ENCODE data around the gene HDHD5. TPM values are rescaled to one million over a fixed set of nuclear protein-coding genes. Genes with fewer than 3 reads are reported as not detected.

Gene HDHD5
- total RNA-seq, 1 experiment from 2014 or later = 59.4 TPM

DNA sequence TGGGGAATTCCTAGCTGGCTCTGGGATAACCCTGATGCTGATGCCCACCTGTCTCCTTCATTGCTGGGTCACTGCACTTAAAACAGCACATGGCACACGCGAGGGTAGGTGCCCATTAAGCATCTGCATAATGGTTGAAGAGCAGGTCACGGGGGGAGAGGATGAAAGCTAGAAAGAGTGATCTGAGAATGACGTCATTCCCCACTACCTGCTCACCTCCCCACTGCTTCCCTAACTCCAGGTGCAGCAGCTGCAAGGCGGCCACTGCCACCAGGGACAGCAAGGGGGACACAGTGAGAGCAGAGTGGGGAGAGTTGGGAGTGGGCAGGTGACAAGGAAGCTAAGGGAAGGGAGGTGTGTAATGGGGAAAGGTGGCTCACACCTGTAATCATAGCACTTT lies 33.1 kb upstream of the HDHD5 start:
- H3K36me3 ChIP-seq (ENCODE audit: insufficient read depth, low read length, poor library complexity, severe bottlenecking) = no peaks in the 10 kb centered on the region
- H3K27me3 ChIP-seq (replicated peaks; ENCODE audit: insufficient read depth, low read depth, low read length, poor library complexity) = no peaks in the 10 kb centered on the region
- CTCF ChIA-PET = interaction anchor here (0.6 kb wide), 1 partner anchor 20 kb away, joined by 3 read pairs; no protein-coding TSS in a partner anchor
- TF ChIP-seq, protein P1, sequence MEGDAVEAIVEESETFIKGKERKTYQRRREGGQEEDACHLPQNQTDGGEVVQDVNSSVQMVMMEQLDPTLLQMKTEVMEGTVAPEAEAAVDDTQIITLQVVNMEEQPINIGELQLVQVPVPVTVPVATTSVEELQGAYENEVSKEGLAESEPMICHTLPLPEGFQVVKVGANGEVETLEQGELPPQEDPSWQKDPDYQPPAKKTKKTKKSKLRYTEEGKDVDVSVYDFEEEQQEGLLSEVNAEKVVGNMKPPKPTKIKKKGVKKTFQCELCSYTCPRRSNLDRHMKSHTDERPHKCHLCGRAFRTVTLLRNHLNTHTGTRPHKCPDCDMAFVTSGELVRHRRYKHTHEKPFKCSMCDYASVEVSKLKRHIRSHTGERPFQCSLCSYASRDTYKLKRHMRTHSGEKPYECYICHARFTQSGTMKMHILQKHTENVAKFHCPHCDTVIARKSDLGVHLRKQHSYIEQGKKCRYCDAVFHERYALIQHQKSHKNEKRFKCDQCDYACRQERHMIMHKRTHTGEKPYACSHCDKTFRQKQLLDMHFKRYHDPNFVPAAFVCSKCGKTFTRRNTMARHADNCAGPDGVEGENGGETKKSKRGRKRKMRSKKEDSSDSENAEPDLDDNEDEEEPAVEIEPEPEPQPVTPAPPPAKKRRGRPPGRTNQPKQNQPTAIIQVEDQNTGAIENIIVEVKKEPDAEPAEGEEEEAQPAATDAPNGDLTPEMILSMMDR (conservative IDR thresholded peaks at IDR 0.05; ENCODE audit: low read depth, low read length) = no peak
- TF ChIP-seq EZH2 (IDR thresholded peaks at IDR 0.05; ENCODE audit: borderline replicate concordance, low read depth, low read length, poor library complexity, severe bottlenecking) = no peak
- no peak overlapping the region for H3K4me3 ChIP-seq (ENCODE audit: low read depth, low read length, poor library complexity, severe bottlenecking)
- no peaks in the 10 kb centered on the region for H3K9me3 ChIP-seq (ENCODE audit: low read depth, low read length, poor library complexity, severe bottlenecking)
- intact Hi-C loops (cut with micrococcal nuclease; ENCODE audit: unreplicated experiment) = no loop called here
- no peak overlapping the region for H3K27ac ChIP-seq (ENCODE audit: low read depth, low read length, poor library complexity, severe bottlenecking)
- no peaks in the 10 kb centered on the region for H3K4me1 ChIP-seq (ENCODE audit: insufficient read depth, low read length, poor library complexity, severe bottlenecking)
- no peak for DNase-seq (ENCODE audit: low spot score)
- POLR2A ChIA-PET (ENCODE audit: low non-redundant PET) = no interaction called here
- no TSS peak for BruUV-seq (replicated peaks)

- Histone ChIP-seq H3K9me3 (ENCODE audit: low read depth, low read length, poor library complexity, severe bottlenecking) (no peaks in the 10 kb centered on the region), H3K4me3 (ENCODE audit: low read depth, low read length, poor library complexity, severe bottlenecking) (no peak overlapping the region), H3K27me3 (replicated peaks; ENCODE audit: insufficient read depth, low read depth, low read length, poor library complexity) (no peaks in the 10 kb centered on the region), H3K27ac (ENCODE audit: low read depth, low read length, poor library complexity, severe bottlenecking) (no peak overlapping the region), H3K36me3 (ENCODE audit: insufficient read depth, low read length, poor library complexity, severe bottlenecking) (no peaks in the 10 kb centered on the region), H3K4me1 (ENCODE audit: insufficient read depth, low read length, poor library complexity, severe bottlenecking) (no peaks in the 10 kb centered on the region)
- intact Hi-C loops (cut with micrococcal nuclease; ENCODE audit: unreplicated experiment) = no loop called here
- TF ChIP-seq, protein P1 (conservative IDR thresholded peaks at IDR 0.05; ENCODE audit: low read depth, low read length) = no peak
- no peak for TF ChIP-seq EZH2 (IDR thresholded peaks at IDR 0.05; ENCODE audit: borderline replicate concordance, low read depth, low read length, poor library complexity, severe bottlenecking)
- BruUV-seq (replicated peaks) = no TSS peak
- POLR2A ChIA-PET (ENCODE audit: low non-redundant PET) = no interaction called here
- no peak for DNase-seq (ENCODE audit: low spot score)
- CTCF ChIA-PET = interaction anchor here (0.6 kb wide), 1 partner anchor 19 kb away, joined by 3 read pairs; no protein-coding TSS in a partner anchor
Measured at GRCh38 chr22:17191163-17191784, 32.2 kb upstream of the HDHD5 start.

DNA sequence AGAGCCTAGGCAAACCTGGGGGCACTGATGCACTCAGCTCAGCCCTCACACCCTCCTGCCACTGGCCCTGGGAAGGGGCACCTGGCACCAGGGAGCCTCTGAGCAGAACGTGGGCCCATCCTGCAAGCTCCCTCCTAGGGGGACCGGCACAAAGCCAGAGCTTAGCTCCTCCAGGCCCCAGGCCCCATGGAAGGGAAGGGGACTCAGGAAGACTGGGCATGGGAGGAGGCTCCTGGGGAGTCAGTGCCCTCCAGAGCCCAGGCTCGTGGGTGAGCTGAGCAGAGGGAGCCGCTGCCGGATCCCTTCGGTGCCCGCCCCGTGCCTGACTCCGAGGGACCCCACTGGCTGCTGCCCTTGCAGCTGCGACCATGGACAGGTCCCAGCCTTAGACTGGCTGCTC lies 31.6 kb upstream of the HDHD5 start:
- Histone ChIP-seq H3K4me1 (ENCODE audit: insufficient read depth, low read length, poor library complexity, severe bottlenecking) (no peaks in the 10 kb centered on the region), H3K36me3 (ENCODE audit: insufficient read depth, low read length, poor library complexity, severe bottlenecking) (no peaks in the 10 kb centered on the region), H3K27me3 (replicated peaks; ENCODE audit: insufficient read depth, low read depth, low read length, poor library complexity) (no peaks in the 10 kb centered on the region), H3K27ac (ENCODE audit: low read depth, low read length, poor library complexity, severe bottlenecking) (no peak overlapping the region), H3K4me3 (ENCODE audit: low read depth, low read length, poor library complexity, severe bottlenecking) (no peak overlapping the region), H3K9me3 (ENCODE audit: low read depth, low read length, poor library complexity, severe bottlenecking) (no peaks in the 10 kb centered on the region)
- ChIA-PET POLR2A (ENCODE audit: low non-redundant PET) (no interaction called here), CTCF (no interaction called here)
- DNase-seq (ENCODE audit: low spot score) = no peak
- no TSS peak for BruUV-seq (replicated peaks)
- TF ChIP-seq EZH2 (IDR thresholded peaks at IDR 0.05; ENCODE audit: borderline replicate concordance, low read depth, low read length, poor library complexity, severe bottlenecking) = no peak
- TF ChIP-seq, protein P1 (conservative IDR thresholded peaks at IDR 0.05; ENCODE audit: low read depth, low read length) = no peak
- intact Hi-C loops (cut with micrococcal nuclease; ENCODE audit: unreplicated experiment) = no loop called here
